Measurements from ENCODE around the gene PPM1H.
"Not testable (repeated sequence)": the region's sequence is repeated elsewhere in the genome, so short reads cannot be mapped to it uniquely, and the experiment has no call there.

PPM1H gene

GRCh38 chr12:62963486-62964041, 28.6 kb upstream of the PPM1H start:
- intact Hi-C loops (cut with micrococcal nuclease), result no loop called here
- Mint-ChIP-seq H3K9me3 (peaks cover 12% of the 10 kb centered on the region), H3K4me1 (ENCODE audit: low read depth) (no peaks in the 10 kb centered on the region), H3K27ac (no peak overlapping the region), H3K27me3 (no peaks in the 10 kb centered on the region), H3K36me3 (ENCODE audit: low read depth) (no peaks in the 10 kb centered on the region), H3K4me3 (no peak overlapping the region)

GRCh38 chr12:62960324-62960723, 25.4 kb upstream of the PPM1H start:
- intact Hi-C loops (cut with micrococcal nuclease), result no loop called here
- Mint-ChIP-seq H3K4me1 (ENCODE audit: low read depth) (no peaks in the 10 kb centered on the region), H3K27me3 (no peaks in the 10 kb centered on the region)

GRCh38 chr12:62959745-62960144, 24.8 kb upstream of the PPM1H start:
- H3K9me3 Mint-ChIP-seq, result peaks cover 12% of the 10 kb centered on the region
- H3K4me1 Mint-ChIP-seq (ENCODE audit: low read depth), result no peaks in the 10 kb centered on the region
- intact Hi-C loops (cut with micrococcal nuclease), result no loop called here
- no peak overlapping the region for H3K4me3 Mint-ChIP-seq
- H3K27me3 Mint-ChIP-seq, result no peaks in the 10 kb centered on the region
- no peaks in the 10 kb centered on the region for H3K36me3 Mint-ChIP-seq (ENCODE audit: low read depth)
- H3K27ac Mint-ChIP-seq, result no peak overlapping the region

More at GRCh38 chr12:62960324-62960723, 25.4 kb upstream of the PPM1H start:
- H3K9me3 Mint-ChIP-seq, result peaks cover 12% of the 10 kb centered on the region
- no peaks in the 10 kb centered on the region for H3K36me3 Mint-ChIP-seq (ENCODE audit: low read depth)
- no peak overlapping the region for H3K27ac Mint-ChIP-seq
- no peak overlapping the region for H3K4me3 Mint-ChIP-seq

- H3K27me3 Mint-ChIP-seq, result no peaks in the 10 kb centered on the region
- intact Hi-C loops (cut with micrococcal nuclease), result no loop called here
- H3K4me3 Mint-ChIP-seq, result no peak overlapping the region
- H3K9me3 Mint-ChIP-seq, result peaks cover 6% of the 10 kb centered on the region
- H3K36me3 Mint-ChIP-seq (ENCODE audit: low read depth), result no peaks in the 10 kb centered on the region
- H3K4me1 Mint-ChIP-seq (ENCODE audit: low read depth), result no peaks in the 10 kb centered on the region
- no peak overlapping the region for H3K27ac Mint-ChIP-seq
These were observed 22.4 kb upstream of the PPM1H start for GRCh38 chr12:62957233-62957953.

GRCh38 chr12:62955678-62956077, 20.7 kb upstream of the PPM1H start:
- Mint-ChIP-seq H3K4me1 (ENCODE audit: low read depth) (no peaks in the 10 kb centered on the region), H3K9me3 (peaks cover 8% of the 10 kb centered on the region), H3K4me3 (no peak overlapping the region), H3K27me3 (no peaks in the 10 kb centered on the region), H3K27ac (no peak overlapping the region), H3K36me3 (ENCODE audit: low read depth) (no peaks in the 10 kb centered on the region)
- intact Hi-C loops (cut with micrococcal nuclease), result no loop called here

GRCh38 chr12:62950317-62950716, 15.4 kb upstream of the PPM1H start:
- Mint-ChIP-seq H3K27ac (no peak overlapping the region), H3K9me3 (peaks cover 15% of the 10 kb centered on the region), H3K36me3 (ENCODE audit: low read depth) (no peaks in the 10 kb centered on the region), H3K4me3 (no peak overlapping the region), H3K4me1 (ENCODE audit: low read depth) (no peaks in the 10 kb centered on the region), H3K27me3 (no peaks in the 10 kb centered on the region)
- intact Hi-C loops (cut with micrococcal nuclease), result no loop called here

GRCh38 chr12:62948123-62948522, 13.2 kb upstream of the PPM1H start:
- no peak overlapping the region for H3K27ac Mint-ChIP-seq
- peaks cover 4% of the 10 kb centered on the region for H3K27me3 Mint-ChIP-seq
- H3K9me3 Mint-ChIP-seq, result peaks cover 15% of the 10 kb centered on the region
- no peaks in the 10 kb centered on the region for H3K4me1 Mint-ChIP-seq (ENCODE audit: low read depth)
- H3K36me3 Mint-ChIP-seq (ENCODE audit: low read depth), result no peaks in the 10 kb centered on the region
- intact Hi-C loops (cut with micrococcal nuclease), result no loop called here
- no peak overlapping the region for H3K4me3 Mint-ChIP-seq

- intact Hi-C loops (cut with micrococcal nuclease), result no loop called here
- Mint-ChIP-seq H3K36me3 (ENCODE audit: low read depth) (no peaks in the 10 kb centered on the region), H3K27me3 (peaks cover 6% of the 10 kb centered on the region), H3K9me3 (peaks cover 15% of the 10 kb centered on the region), H3K27ac (no peak overlapping the region), H3K4me3 (no peak overlapping the region), H3K4me1 (ENCODE audit: low read depth) (no peaks in the 10 kb centered on the region)
These were observed 12.4 kb upstream of the PPM1H start for GRCh38 chr12:62947364-62947763.

- H3K27me3 Mint-ChIP-seq, result peaks cover 6% of the 10 kb centered on the region
- H3K9me3 Mint-ChIP-seq, result no peaks in the 10 kb centered on the region
These were observed 8.9 kb upstream of the PPM1H start for GRCh38 chr12:62943779-62944395.

GRCh38 chr12:62942316-62942715, 7.4 kb upstream of the PPM1H start:
- H3K27ac Mint-ChIP-seq; H3K4me1 Mint-ChIP-seq (ENCODE audit: low read depth); intact Hi-C loops (cut with micrococcal nuclease); H3K27me3 Mint-ChIP-seq; H3K9me3 Mint-ChIP-seq; H3K36me3 Mint-ChIP-seq (ENCODE audit: low read depth); H3K4me3 Mint-ChIP-seq: not testable (repeated sequence)

More at GRCh38 chr12:62943779-62944395, 8.9 kb upstream of the PPM1H start:
- Mint-ChIP-seq H3K36me3 (ENCODE audit: low read depth) (no peaks in the 10 kb centered on the region), H3K4me3 (no peak overlapping the region), H3K4me1 (ENCODE audit: low read depth) (no peaks in the 10 kb centered on the region), H3K27ac (no peak overlapping the region)
- intact Hi-C loops (cut with micrococcal nuclease), result no loop called here

- no peaks in the 10 kb centered on the region for H3K9me3 Mint-ChIP-seq
- H3K36me3 Mint-ChIP-seq (ENCODE audit: low read depth), result peaks cover 15% of the 10 kb centered on the region
- peaks cover 33% of the 10 kb centered on the region for H3K4me1 Mint-ChIP-seq (ENCODE audit: low read depth)
- peaks cover 15% of the 10 kb centered on the region for H3K27me3 Mint-ChIP-seq
- peak overlapping the region; percentile 94 for H3K4me3 Mint-ChIP-seq
- intact Hi-C loops (cut with micrococcal nuclease), result loop anchor here (5.0 kb wide), 2 partner anchors 122 to 332 kb away; no protein-coding TSS in a partner anchor
- peak overlapping the region; percentile 83 for H3K27ac Mint-ChIP-seq
These were observed 631 bp downstream of the PPM1H start for GRCh38 chr12:62934239-62934798.

GRCh38 chr12:62933602-62934238, 1.2 kb downstream of the PPM1H start:
- Mint-ChIP-seq H3K9me3 (no peaks in the 10 kb centered on the region), H3K27ac (peak overlapping the region; percentile 83), H3K36me3 (ENCODE audit: low read depth) (peaks cover 15% of the 10 kb centered on the region), H3K4me1 (ENCODE audit: low read depth) (peaks cover 33% of the 10 kb centered on the region), H3K27me3 (peaks cover 15% of the 10 kb centered on the region), H3K4me3 (peak overlapping the region; percentile 94)
- intact Hi-C loops (cut with micrococcal nuclease), result loop anchor here (5.0 kb wide), 2 partner anchors 121 to 331 kb away; no protein-coding TSS in a partner anchor

- intact Hi-C loops (cut with micrococcal nuclease), result loop anchor here (5.0 kb wide), 2 partner anchors 121 to 331 kb away; no protein-coding TSS in a partner anchor
- H3K4me3 Mint-ChIP-seq, result peak overlapping the region; percentile 94
- H3K36me3 Mint-ChIP-seq (ENCODE audit: low read depth), result peaks cover 15% of the 10 kb centered on the region
- H3K4me1 Mint-ChIP-seq (ENCODE audit: low read depth), result peaks cover 33% of the 10 kb centered on the region
- no peak overlapping the region for H3K27ac Mint-ChIP-seq
- H3K27me3 Mint-ChIP-seq, result peaks cover 15% of the 10 kb centered on the region
- no peaks in the 10 kb centered on the region for H3K9me3 Mint-ChIP-seq
These were observed 1.7 kb downstream of the PPM1H start for GRCh38 chr12:62933220-62933601.

GRCh38 chr12:62931477-62931876, 3.5 kb downstream of the PPM1H start:
- H3K4me3 Mint-ChIP-seq, result no peak overlapping the region
- intact Hi-C loops (cut with micrococcal nuclease), result loop anchor here (5.0 kb wide), 2 partner anchors 119 to 329 kb away; no protein-coding TSS in a partner anchor
- H3K4me1 Mint-ChIP-seq (ENCODE audit: low read depth), result peaks cover 33% of the 10 kb centered on the region
- H3K36me3 Mint-ChIP-seq (ENCODE audit: low read depth), result peaks cover 15% of the 10 kb centered on the region
- H3K27me3 Mint-ChIP-seq, result peaks cover 15% of the 10 kb centered on the region
- H3K9me3 Mint-ChIP-seq, result no peaks in the 10 kb centered on the region
- no peak overlapping the region for H3K27ac Mint-ChIP-seq
